HG02870 (cell line): ENCODE results near the gene WBP2.
"Not testable (repeated sequence)": the region's sequence is repeated elsewhere in the genome, so short reads cannot be mapped to it uniquely, and the experiment has no call there.

Experiments used
- ATAC-seq: cut with Tn5 transposase; IDR thresholded peaks from one replicate; pipeline ENCODE4 v1.9.1; 2021; ENCODE audit warnings: mild to moderate bottlenecking, moderate library complexity; ENCODE audit not compliant: unreplicated experiment

The WBP2 gene

GRCh38 chr17:75889454-75889853 is 34.3 kb upstream of the WBP2 start:
- no peak for ATAC-seq

- ATAC-seq = no peak
These were observed 33.3 kb upstream of the WBP2 start for GRCh38 chr17:75888484-75888883.

GRCh38 chr17:75885860-75886259 is 30.7 kb upstream of the WBP2 start:
- not testable (repeated sequence) for ATAC-seq

- no peak for ATAC-seq
These were observed 30.3 kb upstream of the WBP2 start for GRCh38 chr17:75885431-75885830.

- ATAC-seq = no peak
These were observed 26.7 kb upstream of the WBP2 start for GRCh38 chr17:75881678-75882454.

GRCh38 chr17:75880266-75880665 is 25.1 kb upstream of the WBP2 start:
- ATAC-seq = no peak

- ATAC-seq = no peak
These were observed 23.3 kb upstream of the WBP2 start, which contains the start of gene TRIM47 for GRCh38 chr17:75878174-75878998. Gene TRIM47 (minus strand): TSS chr17:75878581. CDS start chr17:75878548, 33 bp downstream.

GRCh38 chr17:75877752-75878173 is 22.6 kb upstream of the WBP2 start:
- ATAC-seq = no peak

GRCh38 chr17:75876938-75877751 is 22.0 kb upstream of the WBP2 start:
- no peak for ATAC-seq

GRCh38 chr17:75876190-75876937 is 21.2 kb upstream of the WBP2 start:
- ATAC-seq = no peak

GRCh38 chr17:75875940-75876189 is 20.7 kb upstream of the WBP2 start:
- ATAC-seq = no peak

- no peak for ATAC-seq
These were observed 20.2 kb upstream of the WBP2 start for GRCh38 chr17:75875182-75875939.

GRCh38 chr17:75874323-75875181 is 19.4 kb upstream of the WBP2 start:
- ATAC-seq = no peak

- ATAC-seq = no peak
These were observed 18.6 kb upstream of the WBP2 start for GRCh38 chr17:75873587-75874322.

GRCh38 chr17:75872434-75873351 is 17.6 kb upstream of the WBP2 start:
- no peak for ATAC-seq

- not testable (repeated sequence) for ATAC-seq
These were observed 15.1 kb upstream of the WBP2 start for GRCh38 chr17:75870228-75870627.
